Neural crest cell (in vitro differentiated cells): ENCODE data around the gene RPS23. TPM values are rescaled to one million over a fixed set of nuclear protein-coding genes. Genes with fewer than 3 reads are reported as not detected.

Source experiments
- DNase-seq: peaks from one replicate; pipeline ENCODE4 v3.0.0; 2021; ENCODE audit warnings: low read depth, mixed read lengths, low spot score
- H3K27ac Mint-ChIP-seq: one replicate; pipeline ENCODE4 v1.8.0; 2021; ENCODE audit warnings: mild to moderate bottlenecking, mixed read lengths; ENCODE audit not compliant: unreplicated experiment
- H3K27me3 Mint-ChIP-seq: 2 replicates; pipeline ENCODE4 v1.8.0; 2021; ENCODE audit warnings: low read depth, mild to moderate bottlenecking, mixed read lengths
- H3K36me3 Mint-ChIP-seq: 2 replicates; pipeline ENCODE4 v1.8.0; 2021; ENCODE audit warnings: low read depth, mild to moderate bottlenecking, mixed read lengths
- H3K4me1 Mint-ChIP-seq: 2 replicates; pipeline ENCODE4 v1.8.0; 2021; ENCODE audit warnings: mixed read lengths
- H3K4me3 Mint-ChIP-seq: one replicate; pipeline ENCODE4 v1.8.0; 2021; ENCODE audit warnings: mild to moderate bottlenecking, mixed read lengths
- H3K9me3 Mint-ChIP-seq: 2 replicates; pipeline ENCODE4 v1.8.0; 2021; ENCODE audit warnings: mixed read lengths
- CTCF ChIP-seq: fragments of 200-600 bp; sonication (generic); conservative IDR thresholded peaks from 2 replicates; pipeline ENCODE4 v1.5.0; 2021; ENCODE audit warnings: antibody characterized with exemption, mild to moderate bottlenecking
- total RNA-seq: library from RNA; stranded (reverse); gene quantifications from 2 replicates; pipeline ENCODE4 v1.2.1, GENCODE V29; 2021

The RPS23 gene
- total RNA-seq, 1 donor from 2014 or later, result 2,556 TPM

GRCh38 chr5:82255844-82256243, 22.3 kb downstream of the RPS23 start:
- Mint-ChIP-seq H3K9me3 (no peaks in the 10 kb centered on the region), H3K27ac (no peak overlapping the region), H3K27me3 (no peaks in the 10 kb centered on the region), H3K36me3 (no peaks in the 10 kb centered on the region), H3K4me1 (peaks cover 4% of the 10 kb centered on the region), H3K4me3 (no peak overlapping the region)
- TF ChIP-seq CTCF, result no peak
- DNase-seq, result no peak

GRCh38 chr5:82252744-82253143, 25.4 kb downstream of the RPS23 start:
- TF ChIP-seq CTCF, result no peak
- Mint-ChIP-seq H3K36me3 (peaks cover 5% of the 10 kb centered on the region), H3K27me3 (no peaks in the 10 kb centered on the region), H3K4me1 (no peaks in the 10 kb centered on the region), H3K27ac (no peak overlapping the region), H3K4me3 (no peak overlapping the region), H3K9me3 (peaks cover 6% of the 10 kb centered on the region)
- no peak for DNase-seq

GRCh38 chr5:82246960-82247574, 31.1 kb downstream of the RPS23 start:
- Mint-ChIP-seq H3K36me3 (peaks cover 12% of the 10 kb centered on the region), H3K4me3 (no peak overlapping the region), H3K27ac (no peak overlapping the region), H3K9me3 (peaks cover 13% of the 10 kb centered on the region), H3K27me3 (no peaks in the 10 kb centered on the region), H3K4me1 (no peaks in the 10 kb centered on the region)
- DNase-seq, result no peak
- no peak for TF ChIP-seq CTCF

- no peaks in the 10 kb centered on the region for H3K27me3 Mint-ChIP-seq
- DNase-seq, result no peak
- no peak overlapping the region for H3K4me3 Mint-ChIP-seq
- H3K4me1 Mint-ChIP-seq, result no peaks in the 10 kb centered on the region
- peaks cover 13% of the 10 kb centered on the region for H3K9me3 Mint-ChIP-seq
- H3K27ac Mint-ChIP-seq, result no peak overlapping the region
- H3K36me3 Mint-ChIP-seq, result peaks cover 12% of the 10 kb centered on the region
- TF ChIP-seq CTCF, result no peak
Measured at GRCh38 chr5:82244854-82245635, 33.1 kb downstream of the RPS23 start.

- no peak for TF ChIP-seq CTCF
- H3K4me3 Mint-ChIP-seq, result no peak overlapping the region
- no peak for DNase-seq
- no peak overlapping the region for H3K27ac Mint-ChIP-seq
- H3K9me3 Mint-ChIP-seq, result peaks cover 13% of the 10 kb centered on the region
- no peaks in the 10 kb centered on the region for H3K4me1 Mint-ChIP-seq
- peaks cover 12% of the 10 kb centered on the region for H3K36me3 Mint-ChIP-seq
- no peaks in the 10 kb centered on the region for H3K27me3 Mint-ChIP-seq
Measured at GRCh38 chr5:82244151-82244550, 34.0 kb downstream of the RPS23 start.
